Vagina (tissue), 2 donors: Measurements from ENCODE around the gene TCEANC.

ENCODE experiments used
- POLR2AphosphoS5 ChIP-seq, 2 donors: sonication (generic); formaldehyde crosslinking; IDR thresholded peaks; one replicate each; pipeline ENCODE4 v1.9.0; 2017; ENCODE audit warnings: antibody characterized with exemption in 2 of 2, mild to moderate bottlenecking in 2 of 2, low read depth in 1 of 2; ENCODE audit not compliant: insufficient read depth in 1 of 2
- TF ChIP-seq, protein P1 (sequence below), 3 experiments: fragments of 450-650 bp in 2 of 3; fragments of 200-600 bp in 1 of 3; sonication (generic) in 1 of 3; IDR thresholded peaks; one replicate each; pipeline ENCODE4 v1.5.1; 2017 to 2019; ENCODE audit warnings: antibody characterized with exemption in 3 of 3, mild to moderate bottlenecking in 2 of 3, moderate library complexity in 2 of 3

DNA sequence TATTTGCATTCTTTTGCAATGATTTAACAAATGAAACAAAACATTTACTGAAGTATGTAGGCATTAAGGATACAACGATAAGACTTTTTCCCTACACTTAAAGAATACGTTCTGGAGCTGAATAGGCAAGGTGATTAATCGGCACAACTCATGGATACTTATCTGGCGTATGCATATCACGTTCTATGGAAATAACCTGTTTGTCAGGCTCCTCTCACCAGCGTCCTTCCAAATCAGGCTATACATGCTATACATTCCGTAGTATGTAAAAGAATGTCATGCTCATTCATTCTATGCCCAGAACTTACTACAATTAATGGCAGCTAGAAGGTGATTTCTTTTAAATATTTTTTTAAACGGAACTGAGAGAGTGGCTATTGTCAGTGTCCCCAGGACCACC lies 25.6 kb upstream of the TCEANC start:
- TF ChIP-seq, protein P1, sequence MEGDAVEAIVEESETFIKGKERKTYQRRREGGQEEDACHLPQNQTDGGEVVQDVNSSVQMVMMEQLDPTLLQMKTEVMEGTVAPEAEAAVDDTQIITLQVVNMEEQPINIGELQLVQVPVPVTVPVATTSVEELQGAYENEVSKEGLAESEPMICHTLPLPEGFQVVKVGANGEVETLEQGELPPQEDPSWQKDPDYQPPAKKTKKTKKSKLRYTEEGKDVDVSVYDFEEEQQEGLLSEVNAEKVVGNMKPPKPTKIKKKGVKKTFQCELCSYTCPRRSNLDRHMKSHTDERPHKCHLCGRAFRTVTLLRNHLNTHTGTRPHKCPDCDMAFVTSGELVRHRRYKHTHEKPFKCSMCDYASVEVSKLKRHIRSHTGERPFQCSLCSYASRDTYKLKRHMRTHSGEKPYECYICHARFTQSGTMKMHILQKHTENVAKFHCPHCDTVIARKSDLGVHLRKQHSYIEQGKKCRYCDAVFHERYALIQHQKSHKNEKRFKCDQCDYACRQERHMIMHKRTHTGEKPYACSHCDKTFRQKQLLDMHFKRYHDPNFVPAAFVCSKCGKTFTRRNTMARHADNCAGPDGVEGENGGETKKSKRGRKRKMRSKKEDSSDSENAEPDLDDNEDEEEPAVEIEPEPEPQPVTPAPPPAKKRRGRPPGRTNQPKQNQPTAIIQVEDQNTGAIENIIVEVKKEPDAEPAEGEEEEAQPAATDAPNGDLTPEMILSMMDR (IDR thresholded peaks at IDR 0.05) = no peak
- TF ChIP-seq POLR2AphosphoS5 (IDR thresholded peaks at IDR 0.05; ENCODE audit: insufficient read depth in 1 of 2, low read depth in 1 of 2) = no peak
